Ishikawa (cell line): Measurements from ENCODE around the gene PTPRU.

Experiments used
- CEBPB ChIP-seq: IDR thresholded peaks from 2 replicates; pipeline ENCODE4 v1.6.1; 2012
- EGR1 ChIP-seq: IDR thresholded peaks from 2 replicates; pipeline ENCODE4 v1.6.1; 2012
- EP300 ChIP-seq: IDR thresholded peaks from 2 replicates; pipeline ENCODE4 v1.6.1; 2012; ENCODE audit warnings: borderline replicate concordance
- FOXM1 ChIP-seq: IDR thresholded peaks from 2 replicates; pipeline ENCODE4 v1.6.1; 2012; ENCODE audit warnings: low read depth, borderline replicate concordance
- MAX ChIP-seq: IDR thresholded peaks from 2 replicates; pipeline ENCODE4 v1.6.1; 2012
- TAF1 ChIP-seq: IDR thresholded peaks from 2 replicates; pipeline ENCODE4 v1.6.1; 2012; ENCODE audit warnings: low read depth, mild to moderate bottlenecking
- YY1 ChIP-seq: IDR thresholded peaks from 2 replicates; pipeline ENCODE4 v1.6.1; 2012; ENCODE audit warnings: low read depth
- ZBTB7A ChIP-seq: IDR thresholded peaks from 2 replicates; pipeline ENCODE4 v1.6.1; 2012; ENCODE audit warnings: low read depth

- no peak for TF ChIP-seq MAX
- TF ChIP-seq CEBPB = no peak
- TF ChIP-seq YY1 = no peak
- no peak for TF ChIP-seq EP300
- TF ChIP-seq EGR1 = no peak
- no peak for TF ChIP-seq TAF1
- TF ChIP-seq ZBTB7A = no peak
- no peak for TF ChIP-seq FOXM1
Measured at GRCh38 chr1:29323636-29324035, 87.3 kb downstream of the PTPRU start.
